HepG2 (cell line): Measurements from ENCODE around the gene SDK2. TPM values are rescaled to one million over a fixed set of nuclear protein-coding genes. Genes with fewer than 3 reads are reported as not detected.

Experiments
- ATAC-seq: fragments of 200-7000 bp; cut with Tn5 transposase; 3 replicates; pipeline ENCODE4 v1.9.1; 2020; ENCODE audit warnings: mild to moderate bottlenecking, moderate library complexity
- BruUV-seq: library from RNA; stranded (reverse); fragments of 400-500 nt; replicated peaks from 2 replicates; lab custom pipeline; 2021; lab: Mats Ljungman, UMichigan
- CTCF ChIA-PET: fragments of 300-600 bp; formaldehyde crosslinking; extraction: SDS; loops from one replicate; lab custom pipeline; 2021; ENCODE audit warnings: low total read pairs, inconsistent platforms, low intra/inter-chr PET ratio; lab: Yijun Ruan, JAX
- POLR2A ChIA-PET: fragments of 350-600 bp; sonication (Branson Sonifier 250); formaldehyde crosslinking; loops from one replicate; lab custom pipeline; 2020; ENCODE audit warnings: antibody characterized with exemption, inconsistent platforms; lab: Yijun Ruan, JAX
- DNase-seq: peaks from one replicate; pipeline ENCODE4 v3.0.0-alpha.2; 2015; ENCODE audit warnings: low spot score
- FAIRE-seq: peaks from 3 replicates; lab custom pipeline; 2011; peaks lifted over from hg19 to GRCh38; lab: Jason Lieb, UNC
- H2AFZ ChIP-seq: one replicate; pipeline ENCODE4 v1.6.1; 2011; ENCODE audit warnings: low read length, inconsistent platforms
- H3K27ac ChIP-seq: fragments of 300-600 bp; 3 replicates; pipeline ENCODE4 v1.8.0; 2011; ENCODE audit warnings: mixed run types, mild to moderate bottlenecking, mixed read lengths, low read length, inconsistent platforms; ENCODE audit not compliant: insufficient read depth; ENCODE audit errors: extremely low read length
- H3K27me3 ChIP-seq, 2 experiments: fragments of 200-600 bp in 1 of 2; 2 replicates in 1 of 2; 3 replicates in 1 of 2; pipeline versions ENCODE4 v1.6.0 to v1.8.0; 2011; ENCODE audit warnings: low read length in 2 of 2, mild to moderate bottlenecking in 2 of 2, moderate library complexity in 2 of 2, inconsistent platforms in 1 of 2; ENCODE audit not compliant: insufficient read depth in 2 of 2, control insufficient read depth in 1 of 2
- H3K36me3 ChIP-seq, 2 experiments: fragments of 200-600 bp in 1 of 2; replicated peaks in 1 of 2; 2 replicates in 1 of 2; 3 replicates in 1 of 2; pipeline versions ENCODE4 v1.5.1 to v1.8.0; 2011; ENCODE audit warnings: low read length in 2 of 2, inconsistent platforms in 1 of 2; ENCODE audit not compliant: insufficient read depth in 2 of 2, control insufficient read depth in 1 of 2
- H3K4me1 ChIP-seq: 2 replicates; pipeline ENCODE4 v1.5.1; 2012; ENCODE audit warnings: low read length, inconsistent platforms; ENCODE audit not compliant: insufficient read depth
- H3K4me2 ChIP-seq: 2 replicates; pipeline ENCODE4 v1.6.0; 2011; ENCODE audit warnings: low read depth, low read length, inconsistent platforms
- H3K4me3 ChIP-seq, 3 experiments: fragments of 200-600 bp in 1 of 3; sonication (generic), shearing (Covaris generic) in 1 of 3; replicated peaks in 1 of 3; 2 replicates each; pipeline ENCODE4 v1.5.1; 2011 to 2016; ENCODE audit warnings: low read length in 3 of 3, inconsistent platforms in 2 of 3, low read depth in 2 of 3, mild to moderate bottlenecking in 2 of 3, control low read depth in 1 of 3, mixed read lengths in 1 of 3; ENCODE audit not compliant: insufficient read depth in 1 of 3
- H3K79me2 ChIP-seq: one replicate; pipeline ENCODE4 v1.6.1; 2011; ENCODE audit warnings: low read length, inconsistent platforms; ENCODE audit not compliant: insufficient read depth
- H3K9ac ChIP-seq: 2 replicates; pipeline ENCODE4 v1.6.0; 2011; ENCODE audit warnings: mild to moderate bottlenecking, low read depth, low read length, inconsistent platforms; ENCODE audit not compliant: insufficient read depth
- H3K9me3 ChIP-seq: 2 replicates; pipeline ENCODE4 v1.5.1; 2012; ENCODE audit warnings: mild to moderate bottlenecking, low read length
- H4K20me1 ChIP-seq: 2 replicates; pipeline ENCODE4 v1.6.0; 2011; ENCODE audit warnings: inconsistent platforms, mild to moderate bottlenecking, low read length, moderate library complexity; ENCODE audit not compliant: insufficient read depth
- BRCA1 ChIP-seq: sonication (generic); formaldehyde crosslinking; IDR thresholded peaks from 2 replicates; pipeline ENCODE4 v1.4.0; 2020; ENCODE audit warnings: missing genetic modification reagents
- FIP1L1 ChIP-seq: fragments of 200-400 bp; formaldehyde crosslinking; IDR thresholded peaks from 2 replicates; pipeline ENCODE4 v1.6.1; 2018; ENCODE audit warnings: low read depth, mild to moderate bottlenecking, low read length, moderate library complexity, borderline replicate concordance; ENCODE audit not compliant: insufficient read depth
- NCOA1 ChIP-seq: sonication (generic); formaldehyde crosslinking; IDR thresholded peaks from 2 replicates; pipeline ENCODE4 v1.9.0; 2021; ENCODE audit warnings: missing genetic modification reagents
- NFRKB ChIP-seq: fragments of 450-650 bp; IDR thresholded peaks from 2 replicates; pipeline ENCODE4 v1.6.1; 2017
- ZBTB7A ChIP-seq: sonication (generic); formaldehyde crosslinking; IDR thresholded peaks from 2 replicates; pipeline ENCODE4 v1.8.0; 2022; ENCODE audit warnings: mild to moderate bottlenecking, missing genetic modification reagents
- ZNF562 ChIP-seq: sonication (generic); formaldehyde crosslinking; IDR thresholded peaks from 2 replicates; pipeline ENCODE4 v1.8.0; 2022; ENCODE audit warnings: missing genetic modification reagents, borderline replicate concordance
- ZNF564 ChIP-seq: sonication (generic); formaldehyde crosslinking; IDR thresholded peaks from 2 replicates; pipeline ENCODE4 v1.8.1; 2023; ENCODE audit warnings: mild to moderate bottlenecking, missing genetic modification reagents
- ZNF878 ChIP-seq: sonication (generic); formaldehyde crosslinking; IDR thresholded peaks from 2 replicates; pipeline ENCODE4 v1.8.1; 2023; ENCODE audit warnings: mild to moderate bottlenecking, missing genetic modification reagents, moderate library complexity
- ZSCAN12 ChIP-seq: sonication (generic); formaldehyde crosslinking; IDR thresholded peaks from 2 replicates; pipeline ENCODE4 v1.9.0; 2021; ENCODE audit warnings: mild to moderate bottlenecking, missing genetic modification reagents
- WGBS: methylation state at CpG from one replicate; pipeline ENCODE4 v1.1.6; 2017; ENCODE audit warnings: low lambda C conversion rate; 5-methylcytosine and 5-hydroxymethylcytosine counted together
- in situ Hi-C: cut with HindIII; loops from 2 replicates; pipeline ENCODE4 v1.10.0; 2017; ENCODE audit warnings: low pct_unique_long_range_greater_than_20kb; ENCODE audit not compliant: extremely low pct_ligation_motif_present
- intact Hi-C: fragments of 100-400 bp; cut with micrococcal nuclease; formaldehyde crosslinking; loops from one replicate; pipeline ENCODE4 v1.10.0; 2022; ENCODE audit not compliant: unreplicated experiment
- polyA plus RNA-seq, 8 experiments: library from polyadenylated mRNA; depleted of rRNA in 3 of 8; stranded (reverse) in 7 of 8; unstranded in 1 of 8; fragments of >200 nt; fragmentation: Illumina TruSeq in 4 of 8; extraction: Trizol in 4 of 8; gene quantifications; 2 replicates each; pipeline versions ENCODE4 v1.2.1 to v1.2.3, GENCODE V29; 2011 to 2016; ENCODE audit warnings: low read depth in 4 of 8, missing spikeins in 1 of 8, mixed read lengths in 1 of 8; ENCODE audit not compliant: insufficient read depth in 1 of 8
- total RNA-seq, 5 experiments: library from RNA; depleted of rRNA; stranded (reverse); fragments of >200 nt; fragmentation: Illumina TruSeq; extraction: Trizol; gene quantifications; 2 replicates each; pipeline ENCODE4 v1.2.3, GENCODE V29; 2016; ENCODE audit warnings: low read depth in 1 of 5
- TF ChIP-seq, protein P1 (sequence below): sonication (generic); formaldehyde crosslinking; IDR thresholded peaks from 2 replicates; pipeline ENCODE4 v1.5.0; 2020; ENCODE audit warnings: missing genetic modification reagents, mild to moderate bottlenecking, borderline replicate concordance
- TF ChIP-seq, protein P2 (sequence below): IDR thresholded peaks from 2 replicates; pipeline ENCODE4 v1.6.1; 2016; ENCODE audit warnings: missing biosample characterization, missing genetic modification reagents, low read depth
- TF ChIP-seq, protein P3 (sequence below): IDR thresholded peaks from 2 replicates; pipeline ENCODE4 v1.6.1; 2016; ENCODE audit warnings: low read depth
- TF ChIP-seq, protein P4 (sequence below): sonication (generic); formaldehyde crosslinking; IDR thresholded peaks from 2 replicates; pipeline ENCODE4 v1.4.0; 2020; ENCODE audit warnings: mild to moderate bottlenecking, missing genetic modification reagents, borderline replicate concordance

Gene SDK2
- total and polyA plus RNA-seq, 2 of the 13 experiments (the other 11 are each of a cell fraction or from before 2014, with no cell fraction given): not detected

DNA sequence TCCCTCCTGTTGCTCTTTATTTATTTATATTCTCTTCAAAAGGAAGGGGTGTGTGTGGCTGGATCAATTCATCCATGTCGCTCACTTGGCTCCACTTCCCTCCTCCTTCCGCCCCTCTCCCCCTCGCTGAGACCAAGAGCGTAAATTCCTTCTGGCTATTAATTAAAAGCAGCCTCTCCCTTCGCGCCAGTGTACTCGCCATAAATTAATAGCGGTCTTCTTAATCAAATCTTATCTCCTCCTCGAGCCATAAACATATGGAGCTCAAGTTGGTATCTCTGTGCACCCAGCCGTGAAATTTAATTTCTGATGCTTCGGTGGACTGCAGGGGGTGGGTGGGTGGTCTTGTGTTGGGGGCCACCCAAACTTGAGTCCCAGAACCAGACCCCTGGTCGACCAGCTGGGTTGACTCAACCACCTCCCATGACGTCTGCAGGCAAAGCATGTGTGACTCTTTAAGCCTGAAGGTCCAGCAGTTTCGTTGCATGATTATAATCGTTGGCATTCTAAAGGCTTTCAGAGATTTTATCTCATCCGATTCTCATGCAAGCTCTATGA, 57.9 kb downstream of the SDK2 start:
- FAIRE-seq: no peak
- Histone ChIP-seq H3K9me3 (no peaks in the 10 kb centered on the region), H3K4me3 (no peak overlapping the region), H3K9ac (no peak overlapping the region), H2AFZ (no peak overlapping the region), H3K27ac (no peak overlapping the region), H3K79me2 (no peaks in the 10 kb centered on the region), H3K4me1 (no peaks in the 10 kb centered on the region), H3K36me3 (no peaks in the 10 kb centered on the region), H4K20me1 (peaks cover 5% of the 10 kb centered on the region; the same call in 1 of the 2 replicates), H3K4me2 (no peak overlapping the region), H3K27me3 (peaks cover 10 to 84% of the 10 kb centered on the region in 2 experiments; a peak in 4 of 5 replicates)
- ChIA-PET CTCF (no interaction called here), POLR2A (no interaction called here)
- intact Hi-C loops: no loop called here
- ATAC-seq: no peak
- DNase-seq: no peak
- in situ Hi-C loops: no loop called here
- TF ChIP-seq ZBTB7A (CRISPR knock-in tag): no peak
- no peak for TF ChIP-seq ZSCAN12 (CRISPR knock-in tag)
- TF ChIP-seq BRCA1 (CRISPR knock-in tag): no peak
- no peak for TF ChIP-seq FIP1L1
- TF ChIP-seq ZNF564 (CRISPR knock-in tag): no peak
- TF ChIP-seq, protein P1, sequence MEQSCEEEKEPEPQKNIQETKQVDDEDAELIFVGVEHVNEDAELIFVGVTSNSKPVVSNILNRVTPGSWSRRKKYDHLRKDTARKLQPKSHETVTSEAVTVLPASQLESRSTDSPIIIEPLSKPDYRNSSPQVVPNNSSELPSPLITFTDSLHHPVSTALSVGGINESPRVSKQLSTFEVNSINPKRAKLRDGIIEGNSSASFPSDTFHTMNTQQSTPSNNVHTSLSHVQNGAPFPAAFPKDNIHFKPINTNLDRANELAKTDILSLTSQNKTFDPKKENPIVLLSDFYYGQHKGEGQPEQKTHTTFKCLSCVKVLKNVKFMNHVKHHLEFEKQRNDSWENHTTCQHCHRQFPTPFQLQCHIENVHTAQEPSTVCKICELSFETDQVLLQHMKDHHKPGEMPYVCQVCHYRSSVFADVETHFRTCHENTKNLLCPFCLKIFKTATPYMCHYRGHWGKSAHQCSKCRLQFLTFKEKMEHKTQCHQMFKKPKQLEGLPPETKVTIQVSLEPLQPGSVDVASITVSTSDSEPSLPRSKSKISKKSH (CRISPR knock-in tag): no peak
- TF ChIP-seq ZNF562 (CRISPR knock-in tag): no peak
- TF ChIP-seq, protein P2, sequence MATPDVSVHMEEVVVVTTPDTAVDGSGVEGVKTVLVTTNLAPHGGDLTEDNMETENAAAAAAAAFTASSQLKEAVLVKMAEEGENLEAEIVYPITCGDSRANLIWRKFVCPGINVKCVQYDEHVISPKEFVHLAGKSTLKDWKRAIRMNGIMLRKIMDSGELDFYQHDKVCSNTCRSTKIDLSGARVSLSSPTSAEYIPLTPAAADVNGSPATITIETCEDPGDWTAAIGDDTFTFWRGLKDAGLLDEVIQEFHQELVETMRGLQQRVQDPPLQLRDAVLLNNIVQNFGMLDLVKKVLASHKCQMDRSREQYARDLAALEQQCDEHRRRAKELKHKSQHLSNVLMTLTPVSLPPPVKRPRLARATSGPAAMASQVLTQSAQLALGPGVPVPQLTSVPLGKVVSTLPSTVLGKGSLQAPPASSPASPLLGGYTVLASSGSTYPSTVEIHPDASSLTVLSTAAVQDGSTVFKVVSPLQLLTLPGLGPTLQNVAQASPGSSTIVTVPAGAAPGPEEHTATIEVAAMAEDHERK (CRISPR knock-in tag): no peak
- no peak for TF ChIP-seq NFRKB
- TF ChIP-seq, protein P3, sequence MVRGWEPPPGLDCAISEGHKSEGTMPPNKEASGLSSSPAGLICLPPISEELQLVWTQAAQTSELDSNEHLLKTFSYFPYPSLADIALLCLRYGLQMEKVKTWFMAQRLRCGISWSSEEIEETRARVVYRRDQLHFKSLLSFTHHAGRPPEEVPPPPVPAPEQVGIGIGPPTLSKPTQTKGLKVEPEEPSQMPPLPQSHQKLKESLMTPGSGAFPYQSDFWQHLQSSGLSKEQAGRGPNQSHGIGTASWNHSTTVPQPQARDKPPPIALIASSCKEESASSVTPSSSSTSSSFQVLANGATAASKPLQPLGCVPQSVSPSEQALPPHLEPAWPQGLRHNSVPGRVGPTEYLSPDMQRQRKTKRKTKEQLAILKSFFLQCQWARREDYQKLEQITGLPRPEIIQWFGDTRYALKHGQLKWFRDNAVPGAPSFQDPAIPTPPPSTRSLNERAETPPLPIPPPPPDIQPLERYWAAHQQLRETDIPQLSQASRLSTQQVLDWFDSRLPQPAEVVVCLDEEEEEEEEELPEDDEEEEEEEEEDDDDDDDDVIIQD (CRISPR knock-in tag): no peak
- TF ChIP-seq ZNF878: no peak
- no peak for TF ChIP-seq NCOA1 (CRISPR knock-in tag)
- TF ChIP-seq, protein P4, sequence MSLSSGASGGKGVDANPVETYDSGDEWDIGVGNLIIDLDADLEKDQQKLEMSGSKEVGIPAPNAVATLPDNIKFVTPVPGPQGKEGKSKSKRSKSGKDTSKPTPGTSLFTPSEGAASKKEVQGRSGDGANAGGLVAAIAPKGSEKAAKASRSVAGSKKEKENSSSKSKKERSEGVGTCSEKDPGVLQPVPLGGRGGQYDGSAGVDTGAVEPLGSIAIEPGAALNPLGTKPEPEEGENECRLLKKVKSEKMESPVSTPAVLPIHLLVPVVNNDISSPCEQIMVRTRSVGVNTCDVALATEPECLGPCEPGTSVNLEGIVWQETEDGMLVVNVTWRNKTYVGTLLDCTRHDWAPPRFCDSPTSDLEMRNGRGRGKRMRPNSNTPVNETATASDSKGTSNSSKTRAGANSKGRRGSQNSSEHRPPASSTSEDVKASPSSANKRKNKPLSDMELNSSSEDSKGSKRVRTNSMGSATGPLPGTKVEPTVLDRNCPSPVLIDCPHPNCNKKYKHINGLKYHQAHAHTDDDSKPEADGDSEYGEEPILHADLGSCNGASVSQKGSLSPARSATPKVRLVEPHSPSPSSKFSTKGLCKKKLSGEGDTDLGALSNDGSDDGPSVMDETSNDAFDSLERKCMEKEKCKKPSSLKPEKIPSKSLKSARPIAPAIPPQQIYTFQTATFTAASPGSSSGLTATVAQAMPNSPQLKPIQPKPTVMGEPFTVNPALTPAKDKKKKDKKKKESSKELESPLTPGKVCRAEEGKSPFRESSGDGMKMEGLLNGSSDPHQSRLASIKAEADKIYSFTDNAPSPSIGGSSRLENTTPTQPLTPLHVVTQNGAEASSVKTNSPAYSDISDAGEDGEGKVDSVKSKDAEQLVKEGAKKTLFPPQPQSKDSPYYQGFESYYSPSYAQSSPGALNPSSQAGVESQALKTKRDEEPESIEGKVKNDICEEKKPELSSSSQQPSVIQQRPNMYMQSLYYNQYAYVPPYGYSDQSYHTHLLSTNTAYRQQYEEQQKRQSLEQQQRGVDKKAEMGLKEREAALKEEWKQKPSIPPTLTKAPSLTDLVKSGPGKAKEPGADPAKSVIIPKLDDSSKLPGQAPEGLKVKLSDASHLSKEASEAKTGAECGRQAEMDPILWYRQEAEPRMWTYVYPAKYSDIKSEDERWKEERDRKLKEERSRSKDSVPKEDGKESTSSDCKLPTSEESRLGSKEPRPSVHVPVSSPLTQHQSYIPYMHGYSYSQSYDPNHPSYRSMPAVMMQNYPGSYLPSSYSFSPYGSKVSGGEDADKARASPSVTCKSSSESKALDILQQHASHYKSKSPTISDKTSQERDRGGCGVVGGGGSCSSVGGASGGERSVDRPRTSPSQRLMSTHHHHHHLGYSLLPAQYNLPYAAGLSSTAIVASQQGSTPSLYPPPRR (CRISPR knock-in tag): no peak
- WGBS: 9% methylated on average over 16 of the region's 16 CpGs
- BruUV-seq: no TSS peak
